ENCODE data around the gene OLA1.

DNA sequence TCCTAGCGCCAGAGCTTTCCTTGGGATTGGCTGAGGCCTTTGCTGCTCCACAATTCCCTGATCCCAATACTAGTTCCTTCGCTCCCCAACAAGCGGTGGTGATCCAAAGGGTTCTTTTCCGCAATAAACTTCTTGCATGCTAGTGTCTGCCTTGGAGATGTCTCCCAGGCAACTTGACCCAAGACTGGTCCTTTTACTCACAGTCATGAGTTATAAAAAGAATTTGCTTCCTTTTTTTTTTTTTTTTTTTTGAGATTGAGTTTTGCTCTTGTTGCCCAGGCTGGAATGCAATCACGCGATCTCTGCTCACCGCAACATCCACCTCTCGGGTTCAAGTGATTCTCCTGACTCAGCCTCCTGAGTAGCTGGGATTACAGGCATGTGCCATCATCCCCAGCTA is 193.4 kb downstream of the OLA1 start:
- TF ChIP-seq SMC3 (IDR thresholded peaks at IDR 0.05; ENCODE audit: low read depth, low read length) (no peak), POLR2A (IDR thresholded peaks at IDR 0.05; ENCODE audit: low read depth, low read length) (no peak), CTCF (conservative IDR thresholded peaks at IDR 0.05; ENCODE audit: low read depth, low read length) (no peak), RFX5 (IDR thresholded peaks at IDR 0.05; ENCODE audit: low read depth, low read length) (no peak), FOS (IDR thresholded peaks at IDR 0.05; ENCODE audit: low read depth, low read length) (no peak), MAFK (IDR thresholded peaks at IDR 0.05; ENCODE audit: low read depth, low read length) (no peak), BHLHE40 (IDR thresholded peaks at IDR 0.05; ENCODE audit: low read depth, low read length) (no peak), RCOR1 (IDR thresholded peaks at IDR 0.05; ENCODE audit: insufficient replicate concordance, low read length) (no peak), RAD21 (IDR thresholded peaks at IDR 0.05; ENCODE audit: low read length) (no peak)

Data from IMR-90 (cell line).